NCI-H526 treated with DMSO at 0.1 percent for 48 hours (cell line): ENCODE results near the gene SYNPR.

Source experiments
- DNase-seq: peaks from one replicate; lab custom pipeline; 2025; lab: John Stamatoyannopoulos, UW

SYNPR gene

DNA sequence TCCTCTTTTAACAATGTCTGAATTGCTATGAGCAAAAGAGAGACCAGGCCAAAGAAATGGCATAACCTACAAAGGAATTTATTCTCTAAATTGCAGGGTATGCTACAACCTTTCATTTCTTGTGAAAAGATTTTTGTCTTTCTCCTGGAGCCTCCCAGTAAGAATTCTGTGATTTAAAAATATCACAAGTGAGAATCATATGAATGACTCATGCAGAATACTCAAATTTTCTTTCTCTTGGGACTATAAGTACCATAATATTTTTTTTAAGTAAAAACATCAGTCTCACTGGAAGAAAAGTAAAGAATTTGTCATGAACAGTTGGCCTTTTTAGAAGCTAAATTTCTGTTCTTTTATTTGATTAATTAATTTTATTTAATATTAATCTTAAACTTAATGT is 26.3 kb downstream of the SYNPR start:
- no peak for DNase-seq

DNA sequence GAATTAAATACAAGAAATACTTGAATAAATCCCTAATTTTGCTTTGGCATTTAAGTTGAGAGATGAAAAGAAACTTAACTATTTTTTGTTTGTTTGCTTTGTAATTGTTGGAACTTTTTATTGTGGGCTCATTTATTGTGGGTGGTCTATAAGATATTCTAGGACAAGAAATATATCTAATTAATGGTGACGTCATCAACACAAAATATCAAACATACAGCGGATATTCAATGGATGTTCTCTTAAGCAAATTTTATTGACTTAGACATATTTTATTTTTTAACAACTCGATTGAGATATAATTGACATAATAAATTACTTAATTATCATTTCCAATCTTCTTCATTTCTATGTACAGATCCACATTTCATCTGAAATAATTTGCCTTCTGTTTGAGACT is 30.0 kb downstream of the SYNPR start:
- DNase-seq = no peak

DNA sequence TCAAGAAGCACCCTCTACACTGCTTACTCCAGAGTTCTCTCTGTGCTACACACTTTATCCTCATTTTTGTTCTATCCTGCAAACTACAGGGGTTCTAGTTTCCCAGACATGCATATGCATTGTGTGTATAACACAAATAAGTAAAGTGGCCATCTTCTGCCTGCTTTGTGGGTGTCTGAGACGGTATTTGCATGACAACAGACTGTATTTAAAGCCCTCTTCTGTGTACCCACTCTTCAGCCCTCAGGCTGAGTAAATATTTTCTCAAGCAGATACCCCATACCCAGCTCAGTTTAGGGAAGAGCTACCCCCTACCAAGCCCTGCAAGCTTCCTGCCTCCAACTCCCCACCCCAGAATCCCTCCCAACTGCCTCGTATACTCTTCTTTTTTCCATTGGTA is 31.7 kb downstream of the SYNPR start:
- DNase-seq = no peak

DNA sequence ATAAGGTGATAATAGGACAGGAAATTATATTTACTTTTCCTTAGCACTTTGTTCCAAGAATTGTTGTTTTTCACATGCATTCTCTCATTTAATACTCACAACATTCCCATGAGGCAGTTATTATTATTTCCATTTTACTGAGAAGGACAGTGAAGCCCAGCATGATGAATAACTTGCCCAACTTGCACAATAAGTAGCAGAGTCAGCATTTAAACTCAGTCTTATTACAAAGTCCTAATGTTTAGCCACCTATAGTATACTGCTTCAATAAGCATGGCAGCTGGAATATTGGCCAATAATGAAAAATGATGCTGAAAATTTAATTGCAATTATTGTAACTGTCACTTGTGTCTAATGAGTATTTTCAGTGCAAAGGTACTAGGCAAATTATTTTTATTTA is 45.7 kb downstream of the SYNPR start:
- DNase-seq = no peak

DNA sequence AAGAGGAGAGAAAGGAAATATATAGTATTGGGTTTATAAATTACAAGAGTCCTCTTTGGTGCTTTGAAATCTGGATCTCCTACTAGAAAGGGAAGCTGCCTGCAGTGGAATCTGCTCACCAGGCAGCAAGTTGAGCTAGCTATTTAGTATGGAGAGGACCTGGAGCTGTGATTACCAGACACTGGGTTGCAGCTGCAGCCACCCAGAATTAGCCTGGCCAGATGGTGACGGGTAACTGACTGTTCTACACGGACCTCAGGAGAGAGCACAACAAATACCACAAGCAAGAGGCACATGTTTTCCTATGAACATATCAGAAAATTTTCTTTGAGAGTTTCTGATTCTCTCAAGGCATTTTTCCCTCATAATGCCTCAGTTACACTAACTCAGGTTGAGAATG is 46.5 kb downstream of the SYNPR start:
- DNase-seq = no peak

DNA sequence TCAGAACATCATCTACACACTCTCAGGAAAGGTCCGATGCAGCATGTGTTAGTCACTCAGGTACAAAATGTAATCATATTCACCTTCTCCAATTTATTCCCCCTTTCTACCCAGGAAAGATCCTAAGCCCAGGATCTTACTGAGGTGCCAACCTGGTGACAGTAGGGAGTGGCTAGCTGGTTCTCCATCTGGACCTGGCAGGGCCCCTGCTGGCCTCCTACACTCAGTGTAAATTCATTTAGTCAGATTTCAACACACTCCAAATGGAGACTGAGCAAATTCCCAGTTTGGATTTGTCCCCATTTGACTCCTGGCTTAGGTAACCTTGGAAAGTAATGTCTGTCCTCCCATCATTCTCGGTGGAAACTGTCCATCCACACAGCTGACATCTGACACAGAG is 47.3 kb downstream of the SYNPR start:
- DNase-seq = no peak

DNA sequence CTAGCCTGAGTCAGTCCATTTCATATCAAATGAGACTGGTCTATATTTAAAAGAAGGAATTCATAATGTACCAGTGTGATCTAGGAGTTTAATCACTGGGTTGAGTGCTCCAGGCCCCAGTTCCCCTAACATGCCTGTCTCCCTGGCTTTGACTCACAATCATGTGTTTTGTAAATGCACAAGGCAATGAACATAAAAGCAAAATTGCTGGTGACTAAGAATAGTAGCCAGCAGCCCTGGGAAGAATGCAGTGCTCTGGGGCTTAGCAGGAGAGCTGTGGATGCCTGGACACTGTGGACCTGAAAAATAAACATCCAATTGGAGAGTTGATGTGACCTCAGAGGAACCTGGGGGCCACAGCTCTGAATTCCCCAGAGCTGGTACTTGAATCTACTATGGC is 50.3 kb downstream of the SYNPR start:
- DNase-seq = no peak

DNA sequence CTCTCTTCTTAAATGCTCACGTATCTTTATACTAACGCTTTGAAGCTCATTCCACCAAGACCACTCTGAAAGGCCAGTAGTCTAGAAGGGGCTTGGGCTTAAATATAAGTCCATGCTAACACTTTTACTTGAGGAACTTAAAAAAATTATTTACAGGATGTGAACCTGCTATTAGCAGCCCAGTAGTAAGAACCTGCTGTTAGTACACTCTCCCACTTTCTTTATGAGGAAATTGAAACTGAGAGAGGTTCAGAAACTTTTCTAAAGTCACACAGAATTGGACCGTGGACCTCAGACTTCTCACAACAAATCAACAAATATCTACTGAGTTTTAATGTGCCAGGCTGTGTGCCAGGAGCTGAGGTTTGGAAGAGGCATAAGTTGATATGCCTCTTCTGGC is 53.4 kb downstream of the SYNPR start:
- no peak for DNase-seq

DNA sequence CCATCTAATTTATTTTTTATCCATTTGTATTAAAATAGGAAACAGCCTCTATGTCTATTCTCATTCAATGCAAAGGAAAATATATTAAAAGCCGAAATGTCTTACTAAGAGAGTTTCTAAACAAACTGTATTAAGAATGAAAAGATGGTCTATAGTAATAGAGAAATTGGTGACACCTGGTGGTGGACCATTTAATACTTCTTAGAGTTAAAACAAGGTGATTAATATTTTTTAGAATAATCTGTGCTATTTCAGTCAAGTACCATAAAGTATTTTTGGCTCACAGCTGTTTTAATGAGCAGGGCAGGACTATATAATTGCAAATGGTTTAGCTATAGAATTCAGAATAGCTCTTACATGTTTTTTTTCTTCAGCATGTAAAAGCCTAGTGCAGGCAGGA is 55.7 kb downstream of the SYNPR start:
- DNase-seq = no peak

DNA sequence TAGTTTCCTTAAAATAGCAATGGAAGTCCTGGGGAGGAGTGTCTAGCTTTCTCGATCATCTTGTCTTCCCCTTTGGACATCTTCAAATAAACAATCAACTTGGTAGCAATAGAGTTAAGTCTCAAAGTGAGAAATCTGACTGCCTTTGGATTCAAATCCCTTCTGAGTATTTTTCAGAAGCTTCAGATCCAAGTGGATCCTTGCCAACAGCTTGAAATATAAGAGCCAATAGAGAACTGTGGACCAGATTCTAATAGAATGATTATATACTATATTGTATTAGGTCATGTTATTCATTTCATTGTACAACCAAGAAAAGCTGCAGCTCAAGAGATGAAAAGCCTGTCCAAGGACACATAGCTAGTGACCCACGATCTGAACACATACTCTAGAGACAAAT is 60.2 kb downstream of the SYNPR start:
- no peak for DNase-seq

DNA sequence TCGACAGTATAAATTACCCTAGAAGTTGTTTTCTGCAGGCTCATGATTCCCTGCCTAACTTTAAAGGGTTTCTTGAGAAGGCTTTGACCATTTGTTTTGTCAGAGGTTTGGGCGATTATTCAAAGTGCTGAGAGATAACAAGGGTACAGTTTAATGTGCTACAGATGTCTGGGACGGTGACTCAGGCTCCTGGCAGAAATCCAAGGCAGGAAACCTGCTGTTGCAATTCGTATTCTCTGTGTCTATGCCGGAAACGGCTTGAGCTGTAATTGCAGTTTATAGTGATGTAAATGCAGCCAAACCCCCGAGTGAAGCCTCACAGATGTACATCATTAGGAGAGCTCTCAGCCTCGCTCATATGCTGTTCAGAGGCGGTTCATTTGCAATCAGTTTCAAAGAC is 65.6 kb downstream of the SYNPR start:
- peak; percentile 31 for DNase-seq

DNA sequence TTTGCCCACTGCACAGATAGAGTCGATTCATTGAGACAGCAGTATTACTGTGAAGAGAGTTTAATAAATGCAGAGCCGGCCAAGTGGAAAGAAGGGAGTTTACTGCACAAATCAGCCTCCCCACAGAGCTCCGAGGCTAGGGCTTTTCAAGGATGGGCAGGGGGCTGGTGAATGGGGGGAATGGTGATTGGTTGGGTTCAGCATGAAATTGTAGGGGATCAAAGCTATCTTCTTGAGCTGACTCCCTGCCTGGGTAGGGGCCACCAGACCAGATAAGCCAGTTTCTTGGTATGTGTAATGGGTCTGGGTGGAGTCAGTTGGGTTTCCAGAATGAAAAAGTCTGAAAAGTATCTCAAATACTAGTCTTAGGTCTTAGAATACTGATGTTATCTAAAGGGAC is 66.6 kb downstream of the SYNPR start:
- no peak for DNase-seq

DNA sequence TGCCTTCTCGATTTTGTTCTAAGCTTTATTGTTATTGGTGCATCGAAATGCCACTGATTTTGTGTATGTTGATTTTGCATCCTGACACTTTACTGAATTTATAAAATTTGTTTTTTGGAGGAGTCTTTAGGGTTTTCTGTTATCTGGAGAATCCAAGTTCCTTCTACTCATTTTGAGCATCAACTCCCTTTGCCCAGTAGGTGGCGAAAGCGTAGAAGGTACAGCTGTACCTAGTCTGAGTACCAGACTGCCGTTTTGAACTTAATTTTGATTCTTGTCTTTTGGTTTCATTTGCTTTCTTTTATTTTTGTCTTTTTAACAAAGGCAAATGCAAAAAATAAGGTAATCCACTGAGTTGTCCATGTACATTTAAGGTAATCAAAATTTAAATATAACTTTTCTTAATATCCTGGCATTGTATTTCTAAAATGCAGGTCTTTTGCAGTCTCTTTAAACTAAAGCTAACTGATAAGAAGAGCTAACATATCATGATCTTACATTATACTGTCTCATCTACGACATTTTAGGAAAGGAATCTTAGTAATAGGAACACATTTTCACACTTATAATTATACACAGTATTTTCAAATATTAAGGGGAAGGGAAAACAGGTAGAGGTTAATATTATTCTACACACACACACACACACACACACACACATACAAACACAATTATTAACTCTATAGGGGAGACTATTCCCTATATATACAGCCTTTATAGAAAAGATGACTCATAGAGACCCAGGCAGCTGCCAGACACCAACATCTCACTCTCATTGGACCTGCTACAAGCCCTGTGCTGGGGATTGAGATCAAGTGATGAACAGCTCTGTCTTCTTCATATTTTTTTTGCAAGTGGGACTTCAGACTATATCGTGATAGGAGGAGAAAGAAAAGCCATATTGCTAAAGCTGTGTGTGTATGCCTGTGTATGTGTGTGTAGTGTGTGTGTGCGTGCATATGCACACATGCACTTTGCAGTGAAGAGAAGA is 71.8 kb downstream of the SYNPR start:
- DNase-seq = peak; percentile 70

DNA sequence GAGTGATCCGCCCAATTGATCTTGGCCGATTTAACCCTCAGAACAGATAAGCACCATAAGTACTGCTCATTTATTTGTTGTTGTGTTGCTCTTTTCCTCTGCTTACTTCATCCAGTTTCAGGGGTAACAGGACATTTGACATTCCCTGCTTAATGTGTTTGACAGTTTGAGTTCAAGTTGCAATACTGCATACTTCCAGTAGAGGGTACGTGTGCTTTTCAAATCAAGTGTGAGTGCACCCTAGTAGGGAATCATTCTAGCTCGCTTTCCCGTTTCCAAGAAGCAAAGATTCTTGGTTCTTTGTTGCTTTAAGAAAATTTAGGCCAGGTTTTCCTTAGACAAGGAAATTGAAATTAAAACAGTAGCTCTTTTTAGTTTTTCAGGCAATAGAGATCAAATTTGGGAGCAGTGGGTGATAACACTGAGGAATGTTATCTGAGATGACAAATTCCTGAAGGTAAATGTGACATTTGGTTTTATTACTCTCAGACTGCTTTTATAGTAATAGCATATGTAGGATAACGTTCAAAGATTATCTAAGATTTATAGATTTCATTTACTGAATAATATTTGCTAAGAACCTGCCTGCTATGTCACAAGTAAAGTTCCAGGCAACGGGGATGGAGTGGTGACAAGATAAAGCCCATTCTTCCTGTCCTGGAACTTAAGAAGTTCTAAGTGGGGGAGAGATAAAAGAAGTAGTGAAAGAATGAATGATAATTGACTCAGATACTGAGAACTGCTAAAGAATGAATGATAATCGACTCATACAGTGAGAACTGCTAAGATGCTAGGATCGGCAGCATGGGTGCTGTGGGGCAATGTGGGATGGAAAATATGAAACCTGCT is 73.3 kb downstream of the SYNPR start:
- peak; percentile 36 for DNase-seq

DNA sequence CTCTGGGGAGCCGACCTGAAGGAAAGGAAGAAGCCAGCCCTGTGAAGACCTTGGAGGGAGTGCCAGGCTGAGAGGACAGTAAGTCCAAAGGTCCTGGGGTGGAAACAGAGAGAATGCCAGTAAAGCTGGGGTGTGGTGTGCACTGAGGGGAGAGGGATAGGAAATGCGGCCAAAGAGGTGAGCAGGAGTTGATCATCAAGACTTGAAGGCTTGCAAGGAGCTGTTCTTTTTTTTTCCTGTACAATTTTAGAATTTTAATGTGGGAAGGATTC is 73.8 kb downstream of the SYNPR start:
- DNase-seq = no peak

DNA sequence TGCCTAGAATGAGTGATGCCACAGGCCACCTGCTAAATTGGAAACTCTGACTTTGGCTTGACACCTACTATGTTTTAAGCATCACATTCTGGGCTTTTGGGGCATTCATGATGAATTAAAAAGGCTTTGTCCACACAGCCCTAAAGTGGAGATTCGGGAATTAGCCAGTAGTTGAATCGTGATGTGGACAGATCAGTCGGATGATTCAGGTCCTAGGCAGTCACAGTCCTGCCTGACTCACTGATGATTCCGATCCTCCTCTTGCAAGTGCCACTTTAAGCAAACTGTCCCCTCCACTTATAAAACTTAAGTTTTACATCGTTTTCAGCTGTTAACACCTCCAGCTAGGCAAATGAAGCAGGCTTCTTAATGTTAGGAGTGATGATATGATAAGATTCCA is 75.3 kb downstream of the SYNPR start:
- no peak for DNase-seq

DNA sequence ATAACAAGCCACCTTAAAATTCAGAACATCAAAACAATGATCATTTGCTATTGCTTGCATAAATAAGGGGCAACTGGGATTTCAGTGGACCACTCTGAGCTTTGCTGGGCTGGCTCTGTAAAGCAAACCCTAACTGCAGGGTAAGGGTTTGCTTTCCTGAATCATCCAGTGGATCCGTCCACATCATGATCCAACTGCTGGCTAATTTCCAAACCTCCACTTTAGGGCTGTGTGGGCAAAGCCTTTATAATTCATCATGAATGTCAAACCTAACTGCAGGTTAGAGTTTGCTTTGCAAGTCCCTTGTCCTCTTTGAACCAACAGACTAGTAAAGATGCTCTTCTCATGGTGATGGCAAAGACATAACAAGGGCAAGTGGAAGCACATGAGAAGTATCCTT is 76.1 kb downstream of the SYNPR start:
- no peak for DNase-seq

DNA sequence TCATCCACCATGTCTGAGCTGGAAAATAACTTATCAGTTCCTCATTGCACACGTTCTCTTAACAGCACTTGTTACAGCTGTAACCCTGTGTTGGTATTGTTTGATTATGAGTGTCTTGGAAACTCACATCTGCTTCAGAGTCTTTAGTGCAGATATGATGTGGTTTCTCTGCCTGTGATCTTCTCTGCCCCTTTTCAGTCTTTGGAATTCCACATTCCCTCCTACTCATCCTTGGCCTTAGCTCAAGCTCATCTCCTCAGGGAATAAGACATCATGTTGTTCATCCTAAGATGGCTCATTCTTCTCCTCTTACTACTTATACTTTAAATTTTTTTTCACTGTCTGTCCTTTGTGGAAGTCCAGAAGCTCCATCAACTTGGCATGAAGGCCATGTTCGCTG is 77.7 kb downstream of the SYNPR start:
- no peak for DNase-seq

DNA sequence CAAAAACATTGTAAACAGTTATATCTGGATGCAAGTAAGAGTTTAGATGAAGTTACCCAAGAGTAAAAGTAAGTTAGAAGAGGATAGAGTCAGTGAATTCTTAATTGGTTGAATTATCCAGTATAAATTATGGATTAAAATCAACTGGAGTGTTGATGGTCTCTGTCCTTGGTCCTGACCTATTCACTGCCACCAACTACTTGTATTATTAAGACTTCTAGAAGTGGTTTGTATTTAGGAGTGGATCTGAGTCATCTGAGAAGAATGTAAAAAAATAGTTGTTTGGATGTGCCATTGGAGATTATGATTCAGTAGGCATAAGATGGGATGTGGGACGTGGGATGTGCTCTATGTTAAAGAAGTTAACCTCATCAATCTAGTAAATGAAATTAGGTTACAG is 86.4 kb downstream of the SYNPR start:
- DNase-seq = no peak

DNA sequence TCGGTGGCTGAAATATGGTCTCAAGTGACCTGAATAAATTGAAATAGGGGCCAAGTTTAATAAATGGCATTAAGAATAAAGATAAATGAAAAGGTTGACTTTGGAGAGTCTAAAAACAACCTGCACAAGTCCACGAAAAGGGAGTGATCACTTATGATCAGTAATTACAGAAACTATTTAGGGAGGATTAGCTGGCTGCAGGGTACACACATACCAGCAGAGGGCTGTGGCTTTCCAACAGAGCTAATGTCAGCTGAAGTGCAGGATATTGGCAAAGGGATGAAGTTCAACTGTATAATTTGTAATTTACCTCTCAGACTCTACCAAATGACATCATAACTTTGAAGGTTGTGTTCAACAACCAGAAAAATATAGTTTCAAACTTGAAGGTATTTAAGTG is 86.8 kb downstream of the SYNPR start:
- no peak for DNase-seq

DNA sequence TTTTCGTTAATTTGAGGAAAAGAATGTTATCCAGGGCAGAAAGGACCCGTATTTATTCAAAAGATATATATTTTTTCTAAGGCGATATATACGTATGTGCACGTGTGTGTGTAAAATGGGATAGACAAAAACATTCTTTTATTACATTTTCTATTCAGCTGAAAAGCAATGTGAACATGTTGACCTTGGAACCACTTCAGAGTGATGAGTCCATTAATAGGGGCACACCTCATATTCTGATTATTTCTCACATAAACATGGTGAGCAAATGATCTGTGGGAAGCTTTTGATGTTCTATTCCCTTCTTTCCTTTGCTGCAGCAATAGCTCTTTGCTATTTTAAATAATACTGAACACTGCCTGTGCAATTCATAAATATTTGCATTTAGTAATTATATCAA is 87.6 kb downstream of the SYNPR start:
- no peak for DNase-seq

DNA sequence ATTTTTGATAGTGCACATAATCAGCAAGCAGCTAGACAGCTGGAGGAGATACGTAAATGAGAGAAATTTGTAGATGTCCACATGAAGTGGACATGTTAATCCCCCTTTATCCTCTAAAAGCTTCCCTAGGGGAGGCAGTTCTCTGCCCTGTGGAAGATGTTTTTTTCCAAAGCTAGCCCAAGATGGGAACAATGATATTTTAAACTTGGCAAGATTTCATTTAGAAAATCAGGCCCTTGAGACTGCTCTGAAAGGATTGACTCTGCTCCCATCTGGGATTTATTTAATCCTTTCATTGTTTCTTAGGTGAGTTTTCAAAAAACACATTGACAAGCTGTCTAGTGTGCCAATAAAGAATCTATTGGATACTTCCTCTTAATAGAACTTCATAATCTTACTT is 92.0 kb downstream of the SYNPR start:
- DNase-seq = no peak

DNA sequence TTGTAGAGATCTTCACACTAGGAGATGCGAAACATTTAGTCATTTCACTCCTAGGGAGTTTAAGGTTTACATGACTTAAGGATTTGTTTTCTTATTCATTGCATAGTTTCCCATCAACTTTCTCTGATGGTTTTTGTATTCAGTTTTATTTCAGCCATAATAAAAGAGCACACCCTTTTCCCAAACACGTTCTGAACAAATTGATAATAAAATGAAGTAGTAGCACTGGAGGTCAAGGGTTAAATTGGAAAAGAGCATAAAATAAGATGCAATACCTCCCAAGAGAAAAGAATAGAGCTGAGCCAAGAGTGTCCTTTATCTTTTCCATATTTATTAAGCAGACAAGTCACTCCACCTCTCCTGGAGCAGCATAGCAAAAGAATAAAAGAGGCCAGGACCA is 104.9 kb downstream of the SYNPR start:
- no peak for DNase-seq

DNA sequence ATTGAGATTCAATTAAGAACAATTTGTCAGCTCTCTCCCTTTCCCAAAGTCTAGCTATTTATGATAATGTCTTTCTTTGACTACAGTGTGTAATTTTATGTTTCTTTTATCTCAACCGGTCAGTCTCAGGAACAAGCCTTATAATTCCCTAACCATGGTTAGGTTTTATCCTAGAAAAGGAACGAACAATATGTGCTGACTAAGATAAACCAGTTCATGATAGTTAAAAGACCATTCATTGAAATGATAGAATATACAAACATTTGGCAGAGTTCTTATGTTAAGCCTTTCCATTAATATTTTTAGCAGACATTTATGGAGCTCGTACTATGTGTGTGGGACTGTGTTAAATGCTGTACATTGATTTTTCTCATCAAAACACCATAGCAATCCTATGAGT is 106.3 kb downstream of the SYNPR start:
- no peak for DNase-seq
